ENCODE measurements around the gene TMEM117.
A peak's percentile ranks its signal among the peaks of the same experiment; 100 is the strongest.

TMEM117 gene

GRCh38 chr12:44155358-44155757, 319.5 kb downstream of the TMEM117 start:
- TF ChIP-seq, protein P1, sequence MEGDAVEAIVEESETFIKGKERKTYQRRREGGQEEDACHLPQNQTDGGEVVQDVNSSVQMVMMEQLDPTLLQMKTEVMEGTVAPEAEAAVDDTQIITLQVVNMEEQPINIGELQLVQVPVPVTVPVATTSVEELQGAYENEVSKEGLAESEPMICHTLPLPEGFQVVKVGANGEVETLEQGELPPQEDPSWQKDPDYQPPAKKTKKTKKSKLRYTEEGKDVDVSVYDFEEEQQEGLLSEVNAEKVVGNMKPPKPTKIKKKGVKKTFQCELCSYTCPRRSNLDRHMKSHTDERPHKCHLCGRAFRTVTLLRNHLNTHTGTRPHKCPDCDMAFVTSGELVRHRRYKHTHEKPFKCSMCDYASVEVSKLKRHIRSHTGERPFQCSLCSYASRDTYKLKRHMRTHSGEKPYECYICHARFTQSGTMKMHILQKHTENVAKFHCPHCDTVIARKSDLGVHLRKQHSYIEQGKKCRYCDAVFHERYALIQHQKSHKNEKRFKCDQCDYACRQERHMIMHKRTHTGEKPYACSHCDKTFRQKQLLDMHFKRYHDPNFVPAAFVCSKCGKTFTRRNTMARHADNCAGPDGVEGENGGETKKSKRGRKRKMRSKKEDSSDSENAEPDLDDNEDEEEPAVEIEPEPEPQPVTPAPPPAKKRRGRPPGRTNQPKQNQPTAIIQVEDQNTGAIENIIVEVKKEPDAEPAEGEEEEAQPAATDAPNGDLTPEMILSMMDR (IDR thresholded peaks at IDR 0.05; ENCODE audit: low read depth, low read length): no peak
- no peak for TF ChIP-seq EZH2phosphoT487 (IDR thresholded peaks at IDR 0.05; ENCODE audit: low read depth)
- Histone ChIP-seq H3K4me3 (ENCODE audit: low read length) (no peak overlapping the region), H3K27ac (ENCODE audit: low read length) (no peak overlapping the region), H3K4me2 (ENCODE audit: low read length) (no peak overlapping the region), H4K20me1 (ENCODE audit: insufficient read depth, low read length) (no peaks in the 10 kb centered on the region), H2AFZ (ENCODE audit: low read depth, low read length) (no peak overlapping the region), H3K4me1 (ENCODE audit: low read length) (peaks cover 16% of the 10 kb centered on the region), H3K79me2 (ENCODE audit: low read length) (no peaks in the 10 kb centered on the region), H3K9ac (ENCODE audit: low read length) (no peak overlapping the region), H3K9me3 (ENCODE audit: insufficient read depth, low read length) (no peaks in the 10 kb centered on the region), H3K27me3 (ENCODE audit: low read depth, low read length) (no peaks in the 10 kb centered on the region), H3K36me3 (replicated peaks; ENCODE audit: low read depth, low read length) (no peaks in the 10 kb centered on the region)

DNA sequence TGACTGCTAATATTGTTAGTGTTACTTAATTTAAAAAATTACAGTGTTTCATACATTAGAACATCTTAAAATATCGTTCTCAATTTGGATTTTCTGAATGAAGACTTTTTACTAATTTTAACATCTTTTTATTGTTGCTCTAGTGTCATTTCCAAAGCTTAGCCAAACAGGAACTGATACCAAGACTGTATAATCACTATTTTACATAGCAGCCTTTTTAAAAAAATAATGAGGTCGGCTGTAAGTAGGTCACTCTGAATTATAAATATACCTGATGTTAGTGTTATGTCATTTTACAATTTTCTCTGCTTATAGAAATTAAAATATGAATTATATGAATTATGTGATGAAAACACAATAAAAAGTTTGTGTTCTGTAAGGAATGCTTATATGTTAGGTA, 321.5 kb downstream of the TMEM117 start:
- no peaks in the 10 kb centered on the region for H3K27me3 ChIP-seq (ENCODE audit: low read depth, low read length)
- TF ChIP-seq EZH2phosphoT487 (IDR thresholded peaks at IDR 0.05; ENCODE audit: low read depth): no peak
- TF ChIP-seq, protein P1 (IDR thresholded peaks at IDR 0.05; ENCODE audit: low read depth, low read length): no peak

DNA sequence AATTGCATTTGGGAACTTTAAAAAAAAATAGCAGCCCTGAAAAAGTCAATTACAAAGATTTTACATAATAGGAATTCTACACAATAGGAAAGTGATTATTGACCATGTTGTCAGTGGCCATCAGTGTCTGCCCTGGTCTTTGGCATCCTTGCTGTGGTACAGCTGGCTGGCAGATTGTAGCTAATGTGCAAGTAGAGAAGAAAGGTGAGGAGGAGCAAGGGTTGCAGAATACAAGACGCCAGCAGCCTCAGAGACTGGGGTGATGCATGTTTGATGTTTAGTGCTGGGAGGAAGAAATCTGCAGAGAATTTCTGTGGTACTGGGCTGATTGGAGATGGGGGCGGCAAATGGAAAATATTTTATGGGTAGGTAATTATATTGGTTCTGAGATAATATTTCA, 322.9 kb downstream of the TMEM117 start:
- no peaks in the 10 kb centered on the region for H3K9me3 ChIP-seq (ENCODE audit: insufficient read depth, low read length)
- no peak overlapping the region for H3K4me3 ChIP-seq (ENCODE audit: low read length)
- no peaks in the 10 kb centered on the region for H3K79me2 ChIP-seq (ENCODE audit: low read length)
- no peaks in the 10 kb centered on the region for H3K27me3 ChIP-seq (ENCODE audit: low read depth, low read length)
- H3K9ac ChIP-seq (ENCODE audit: low read length): no peak overlapping the region
- H3K27ac ChIP-seq (ENCODE audit: low read length): no peak overlapping the region
- peaks cover 16% of the 10 kb centered on the region for H3K4me1 ChIP-seq (ENCODE audit: low read length)
- H2AFZ ChIP-seq (ENCODE audit: low read depth, low read length): no peak overlapping the region
- H4K20me1 ChIP-seq (ENCODE audit: insufficient read depth, low read length): no peaks in the 10 kb centered on the region
- no peaks in the 10 kb centered on the region for H3K36me3 ChIP-seq (replicated peaks; ENCODE audit: low read depth, low read length)
- no peak overlapping the region for H3K4me2 ChIP-seq (ENCODE audit: low read length)
- TF ChIP-seq, protein P1 (IDR thresholded peaks at IDR 0.05; ENCODE audit: low read depth, low read length): no peak
- no peak for TF ChIP-seq EZH2phosphoT487 (IDR thresholded peaks at IDR 0.05; ENCODE audit: low read depth)

More for the DNA sequence above, 321.5 kb downstream of the TMEM117 start:
- peaks cover 16% of the 10 kb centered on the region for H3K4me1 ChIP-seq (ENCODE audit: low read length)
- H3K4me2 ChIP-seq (ENCODE audit: low read length): peak overlapping the region; percentile 41
- no peaks in the 10 kb centered on the region for H3K36me3 ChIP-seq (replicated peaks; ENCODE audit: low read depth, low read length)
- no peak overlapping the region; the same call in 1 of the 2 replicates for H3K4me3 ChIP-seq (ENCODE audit: low read length)
- H2AFZ ChIP-seq (ENCODE audit: low read depth, low read length): no peak overlapping the region
- H3K9me3 ChIP-seq (ENCODE audit: insufficient read depth, low read length): no peaks in the 10 kb centered on the region
- no peak overlapping the region for H3K9ac ChIP-seq (ENCODE audit: low read length)
- no peak overlapping the region for H3K27ac ChIP-seq (ENCODE audit: low read length)
- no peaks in the 10 kb centered on the region for H4K20me1 ChIP-seq (ENCODE audit: insufficient read depth, low read length)
- no peaks in the 10 kb centered on the region for H3K79me2 ChIP-seq (ENCODE audit: low read length)

- TF ChIP-seq, protein P1 (IDR thresholded peaks at IDR 0.05; ENCODE audit: low read depth, low read length): no peak
- no peak for TF ChIP-seq EZH2phosphoT487 (IDR thresholded peaks at IDR 0.05; ENCODE audit: low read depth)
- Histone ChIP-seq H3K79me2 (ENCODE audit: low read length) (no peaks in the 10 kb centered on the region), H3K27ac (ENCODE audit: low read length) (no peak overlapping the region), H3K36me3 (replicated peaks; ENCODE audit: low read depth, low read length) (no peaks in the 10 kb centered on the region), H2AFZ (ENCODE audit: low read depth, low read length) (no peak overlapping the region), H3K9ac (ENCODE audit: low read length) (no peak overlapping the region), H4K20me1 (ENCODE audit: insufficient read depth, low read length) (no peaks in the 10 kb centered on the region), H3K4me3 (ENCODE audit: low read length) (no peak overlapping the region), H3K27me3 (ENCODE audit: low read depth, low read length) (no peaks in the 10 kb centered on the region), H3K9me3 (ENCODE audit: insufficient read depth, low read length) (no peaks in the 10 kb centered on the region), H3K4me2 (ENCODE audit: low read length) (no peak overlapping the region), H3K4me1 (ENCODE audit: low read length) (peaks cover 16% of the 10 kb centered on the region)
Measured at GRCh38 chr12:44159216-44159615, 323.3 kb downstream of the TMEM117 start.
